Measurements from ENCODE around the gene YDJC. TPM values are rescaled to one million over a fixed set of nuclear protein-coding genes. Genes with fewer than 3 reads are reported as not detected.

YDJC gene
- total and polyA plus RNA-seq, 2 of the 8 experiments (the other 6 are each of a cell fraction or from before 2014, with no cell fraction given), result 36.7 to 45.2 TPM

DNA sequence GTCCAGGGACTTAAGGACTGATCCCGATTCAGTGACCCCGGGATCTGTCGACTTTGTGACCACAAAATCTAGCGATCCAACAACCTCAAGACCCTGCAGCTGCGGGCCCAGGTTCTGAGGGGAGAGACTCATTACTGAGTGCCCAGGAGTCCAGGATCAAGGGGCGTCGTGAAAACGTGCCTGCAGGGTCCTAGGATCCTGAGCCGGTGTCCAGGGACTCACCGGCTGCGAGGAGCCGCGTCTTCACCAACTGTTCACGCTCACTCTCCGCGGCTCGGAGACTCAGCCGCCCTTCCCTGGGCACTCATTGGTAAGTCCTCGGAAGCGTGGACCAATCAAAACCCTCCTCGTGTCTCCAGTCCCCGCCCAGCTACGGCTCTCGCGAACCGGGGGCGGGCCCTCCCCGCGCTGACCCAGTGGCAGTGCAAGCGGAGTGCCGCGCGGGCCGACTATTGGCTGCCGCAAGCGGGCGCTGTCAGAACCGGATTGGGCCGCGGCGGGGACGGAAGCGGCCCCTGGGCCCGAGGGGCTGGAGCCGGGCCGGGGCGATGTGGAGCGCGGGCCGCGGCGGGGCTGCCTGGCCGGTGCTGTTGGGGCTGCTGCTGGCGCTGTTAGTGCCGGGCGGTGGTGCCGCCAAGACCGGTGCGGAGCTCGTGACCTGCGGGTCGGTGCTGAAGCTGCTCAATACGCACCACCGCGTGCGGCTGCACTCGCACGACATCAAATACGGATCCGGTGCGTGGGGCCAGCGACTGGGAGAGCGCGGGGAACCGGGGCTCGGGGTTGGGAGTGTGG is 12.2 kb upstream of the YDJC start, which contains the start of gene SDF2L1 (continued):
- TF ChIP-seq CHD7 (IDR thresholded peaks at IDR 0.05; ENCODE audit: insufficient replicate concordance, low read length), result no peak
- TF ChIP-seq TBP (IDR thresholded peaks at IDR 0.05; ENCODE audit: low read depth, low read length), result 0 out of 2 replicates have a peak, but pooled peaks have one; percentile 57
- TF ChIP-seq RFX5 (IDR thresholded peaks at IDR 0.05; ENCODE audit: borderline replicate concordance, low read depth, low read length), result peak; percentile 35; the same call in 1 of the 2 replicates
- TF ChIP-seq RNF2 (IDR thresholded peaks at IDR 0.05; ENCODE audit: borderline replicate concordance, low read depth, low read length, missing control alignments, poor library complexity, severe bottlenecking), result peak; percentile 43
- TF ChIP-seq POLR2AphosphoS5 (IDR thresholded peaks at IDR 0.05; ENCODE audit: low read depth, low read length), result peak; percentile 75
- no peak for TF ChIP-seq RXRA (IDR thresholded peaks at IDR 0.05; ENCODE audit: insufficient read depth, low read depth, low read length)
- TF ChIP-seq POU5F1 (IDR thresholded peaks at IDR 0.05; ENCODE audit: low read depth, low read length), result no peak
- 0 out of 2 replicates have a peak, but pooled peaks have one; percentile 52 for TF ChIP-seq KDM5A (IDR thresholded peaks at IDR 0.05; ENCODE audit: low read length)
- TF ChIP-seq FOSL1 (IDR thresholded peaks at IDR 0.05; ENCODE audit: insufficient read depth, low read depth, low read length), result no peak

Data from H1 (cell line).